Mesendoderm (in vitro differentiated cells): ENCODE measurements around the gene MRPL11.
A peak's percentile ranks its signal among the peaks of the same experiment; 100 is the strongest.

Experiments used
- DNase-seq: peaks from one replicate; pipeline ENCODE4 v3.0.0; 2013
- H2AK5ac ChIP-seq: 2 replicates; pipeline ENCODE4 v1.6.1; 2013; ENCODE audit warnings: low read length, inconsistent platforms
- H2BK120ac ChIP-seq: 2 replicates; pipeline ENCODE4 v1.6.1; 2013; ENCODE audit warnings: low read depth, mild to moderate bottlenecking, low read length, moderate library complexity, mixed read lengths
- H2BK15ac ChIP-seq: replicated peaks from 2 replicates; pipeline ENCODE4 v1.6.1; 2013; ENCODE audit warnings: low read depth, mild to moderate bottlenecking, moderate library complexity
- H2BK5ac ChIP-seq: 2 replicates; pipeline ENCODE4 v1.6.1; 2013; ENCODE audit warnings: low read length, inconsistent platforms
- H3K18ac ChIP-seq: 2 replicates; pipeline ENCODE4 v1.6.1; 2013; ENCODE audit warnings: mild to moderate bottlenecking, low read length, mixed read lengths
- H3K23ac ChIP-seq: one replicate; pipeline ENCODE4 v1.6.1; 2013; ENCODE audit warnings: low read length
- H3K27ac ChIP-seq: 2 replicates; pipeline ENCODE4 v1.5.1; 2013; ENCODE audit warnings: low read depth, mild to moderate bottlenecking, inconsistent platforms, low read length, moderate library complexity
- H3K27me3 ChIP-seq: 2 replicates; pipeline ENCODE4 v1.6.1; 2013; ENCODE audit warnings: low read length, control low read depth, mild to moderate bottlenecking, inconsistent platforms; ENCODE audit not compliant: insufficient read depth, poor library complexity
- H3K36me3 ChIP-seq: 2 replicates; pipeline ENCODE4 v1.6.1; 2013; ENCODE audit warnings: low read length, inconsistent platforms; ENCODE audit not compliant: control insufficient read depth, insufficient read depth
- H3K4ac ChIP-seq: one replicate; pipeline ENCODE4 v1.6.1; 2013; ENCODE audit warnings: low read depth, mild to moderate bottlenecking, low read length, moderate library complexity
- H3K4me1 ChIP-seq: 2 replicates; pipeline ENCODE4 v1.6.1; 2013; ENCODE audit warnings: low read depth, low read length, inconsistent platforms; ENCODE audit not compliant: control insufficient read depth
- H3K4me2 ChIP-seq: 2 replicates; pipeline ENCODE4 v1.6.1; 2013; ENCODE audit warnings: low read length
- H3K4me3 ChIP-seq: 2 replicates; pipeline ENCODE4 v1.5.1; 2013; ENCODE audit warnings: mild to moderate bottlenecking, low read length
- H3K56ac ChIP-seq: one replicate; pipeline ENCODE4 v1.6.1; 2013; ENCODE audit warnings: low read length
- H3K79me1 ChIP-seq: 2 replicates; pipeline ENCODE4 v1.6.1; 2013; ENCODE audit warnings: low read length, inconsistent platforms
- H3K79me2 ChIP-seq: 2 replicates; pipeline ENCODE4 v1.6.1; 2013; ENCODE audit warnings: mild to moderate bottlenecking, low read length; ENCODE audit not compliant: control insufficient read depth, insufficient read depth
- H3K9ac ChIP-seq: 2 replicates; pipeline ENCODE4 v1.6.1; 2013; ENCODE audit warnings: low read length, inconsistent platforms
- H4K5ac ChIP-seq: one replicate; pipeline ENCODE4 v1.6.1; 2013; ENCODE audit warnings: low read length
- H4K8ac ChIP-seq: one replicate; pipeline ENCODE4 v1.6.1; 2013; ENCODE audit warnings: low read depth, mild to moderate bottlenecking, control low read depth, low read length, moderate library complexity
- WGBS: extraction: QIAGEN DNeasy Blood & Tissue Kit; methylation state at CpG from one replicate; pipeline ENCODE4 v1.1.7; 2013; ENCODE audit warnings: low lambda C conversion rate, missing lambda C conversion rate; ENCODE audit not compliant: insufficient coverage; ENCODE audit errors: extremely low coverage; 5-methylcytosine and 5-hydroxymethylcytosine counted together

MRPL11 gene

GRCh38 chr11:66420671-66421476 lies 17.8 kb downstream of the MRPL11 start, which contains the start of gene NPAS4:
Gene NPAS4, plus strand, starts transcription at chr11:66421035. Its CDS starts 145 bp downstream, at chr11:66421180.
- Histone ChIP-seq H2BK15ac (no peak within 1 kb of the TSS), H4K8ac (no peak within 1 kb of the TSS), H3K4ac (no peak within 1 kb of the TSS), H3K23ac (no peak within 1 kb of the TSS), H2BK5ac (no peak within 1 kb of the TSS), H3K4me1 (peaks cover 2% of the 10 kb centered on the region), H3K27me3 (peaks cover 22% of the 10 kb centered on the region), H3K79me1 (no peaks in the 10 kb centered on the region), H3K56ac (no peak within 1 kb of the TSS), H2BK120ac (no peak within 1 kb of the TSS), H3K4me2 (peak within 1 kb of the TSS; percentile 44), H4K5ac (no peak within 1 kb of the TSS), H3K79me2 (no peaks in the 10 kb centered on the region), H3K9ac (no peak within 1 kb of the TSS), H3K18ac (no peak within 1 kb of the TSS), H2AK5ac (no peak within 1 kb of the TSS), H3K27ac (no peak within 1 kb of the TSS), H3K4me3 (no peak within 1 kb of the TSS), H3K36me3 (no peaks in the 10 kb centered on the region)
- DNase-seq, result peak; percentile 44
- WGBS, result no CpG with 5 or more reads among the region's 71 CpGs

- Histone ChIP-seq H2BK120ac (no peak overlapping the region), H3K4me1 (peaks cover 2% of the 10 kb centered on the region), H4K5ac (no peak overlapping the region), H2BK15ac (no peak overlapping the region), H3K79me1 (no peaks in the 10 kb centered on the region), H3K27ac (no peak overlapping the region), H2AK5ac (no peak overlapping the region), H3K27me3 (peaks cover 22% of the 10 kb centered on the region), H3K4ac (no peak overlapping the region), H4K8ac (no peak overlapping the region), H3K4me3 (no peak overlapping the region), H3K56ac (no peak overlapping the region), H3K36me3 (no peaks in the 10 kb centered on the region), H3K79me2 (no peaks in the 10 kb centered on the region), H3K4me2 (no peak overlapping the region), H3K9ac (no peak overlapping the region), H3K18ac (no peak overlapping the region), H3K23ac (no peak overlapping the region), H2BK5ac (no peak overlapping the region)
- no CpG with 5 or more reads among the region's 30 CpGs for WGBS
- DNase-seq, result peak; percentile 43
Measured at GRCh38 chr11:66419825-66420224, 18.8 kb downstream of the MRPL11 start.

GRCh38 chr11:66418986-66419308 lies 19.7 kb downstream of the MRPL11 start:
- no peak overlapping the region for H3K4me3 ChIP-seq
- WGBS, result no CpG with 5 or more reads among the region's 3 CpGs
- H4K5ac ChIP-seq, result no peak overlapping the region
- DNase-seq, result no peak
- H3K27ac ChIP-seq, result no peak overlapping the region
- H3K27me3 ChIP-seq, result peaks cover 22% of the 10 kb centered on the region
- H3K18ac ChIP-seq, result no peak overlapping the region
- H2BK120ac ChIP-seq, result no peak overlapping the region
- H2AK5ac ChIP-seq, result no peak overlapping the region
- H3K36me3 ChIP-seq, result no peaks in the 10 kb centered on the region
- H2BK5ac ChIP-seq, result no peak overlapping the region
- peaks cover 2% of the 10 kb centered on the region for H3K4me1 ChIP-seq
- H2BK15ac ChIP-seq, result no peak overlapping the region
- H3K9ac ChIP-seq, result no peak overlapping the region
- no peak overlapping the region for H3K23ac ChIP-seq
- no peak overlapping the region for H3K4me2 ChIP-seq
- H3K79me2 ChIP-seq, result no peaks in the 10 kb centered on the region
- H3K79me1 ChIP-seq, result no peaks in the 10 kb centered on the region
- no peak overlapping the region for H3K56ac ChIP-seq
- no peak overlapping the region for H4K8ac ChIP-seq
- no peak overlapping the region for H3K4ac ChIP-seq

- Histone ChIP-seq H2AK5ac (no peak overlapping the region), H3K79me1 (no peaks in the 10 kb centered on the region), H3K27ac (no peak overlapping the region), H3K4me2 (no peak overlapping the region), H2BK120ac (no peak overlapping the region), H3K9ac (no peak overlapping the region), H4K5ac (no peak overlapping the region), H3K23ac (no peak overlapping the region), H3K56ac (no peak overlapping the region), H3K4me3 (no peak overlapping the region), H3K4ac (no peak overlapping the region), H3K79me2 (no peaks in the 10 kb centered on the region), H4K8ac (no peak overlapping the region), H3K36me3 (no peaks in the 10 kb centered on the region), H2BK5ac (no peak overlapping the region), H2BK15ac (no peak overlapping the region), H3K4me1 (peaks cover 2% of the 10 kb centered on the region), H3K27me3 (peaks cover 22% of the 10 kb centered on the region), H3K18ac (no peak overlapping the region)
- peak; percentile 92 for DNase-seq
- WGBS, result no CpG with 5 or more reads among the region's 16 CpGs
Measured at GRCh38 chr11:66418168-66418985, 20.3 kb downstream of the MRPL11 start.

GRCh38 chr11:66417000-66417399 lies 21.6 kb downstream of the MRPL11 start:
- no peak overlapping the region for H3K4me3 ChIP-seq
- H3K27me3 ChIP-seq, result peaks cover 22% of the 10 kb centered on the region
- no CpG with 5 or more reads among the region's 11 CpGs for WGBS
- H2BK15ac ChIP-seq, result no peak overlapping the region
- no peak overlapping the region for H4K5ac ChIP-seq
- H3K4ac ChIP-seq, result no peak overlapping the region
- H3K79me1 ChIP-seq, result no peaks in the 10 kb centered on the region
- DNase-seq, result no peak
- no peak overlapping the region for H2BK5ac ChIP-seq
- H2BK120ac ChIP-seq, result no peak overlapping the region
- no peak overlapping the region for H2AK5ac ChIP-seq
- peaks cover 2% of the 10 kb centered on the region for H3K4me1 ChIP-seq
- H3K36me3 ChIP-seq, result no peaks in the 10 kb centered on the region
- no peak overlapping the region for H3K56ac ChIP-seq
- no peak overlapping the region for H3K9ac ChIP-seq
- H3K18ac ChIP-seq, result no peak overlapping the region
- no peak overlapping the region for H3K4me2 ChIP-seq
- no peak overlapping the region for H4K8ac ChIP-seq
- H3K79me2 ChIP-seq, result no peaks in the 10 kb centered on the region
- no peak overlapping the region for H3K23ac ChIP-seq
- no peak overlapping the region for H3K27ac ChIP-seq
